ENCODE measurements around the gene SLC37A4. TPM values are rescaled to one million over a fixed set of nuclear protein-coding genes. Genes with fewer than 3 reads are reported as not detected.

SLC37A4 gene
- total and polyA plus RNA-seq, 2 of the 13 experiments (the other 11 are each of a cell fraction or from before 2014, with no cell fraction given), result 43.0 to 56.1 TPM

- ATAC-seq, result peak; percentile 11
- peaks cover 23% of the 10 kb centered on the region for H3K4me1 ChIP-seq (ENCODE audit: insufficient read depth, low read length)
- ChIA-PET CTCF (ENCODE audit: low intra/inter-chr PET ratio, low total read pairs) (no interaction called here), POLR2A (interaction anchor here (0.8 to 2.5 kb wide), 14 partner anchors 10 to 383 kb away, joined by 3 to 14 read pairs (median 4); partner anchors contain the start of genes CENATAC, DPAGT1, HINFP and RPS25)
- no peak for DNase-seq (ENCODE audit: low spot score)
- 0% methylated on average over 3 of the region's 48 CpGs for WGBS (ENCODE audit: low lambda C conversion rate)
- no peaks in the 10 kb centered on the region for H3K9me3 ChIP-seq (ENCODE audit: low read length)
- H3K79me2 ChIP-seq (ENCODE audit: insufficient read depth, low read length), result peaks cover 25% of the 10 kb centered on the region
- no peaks in the 10 kb centered on the region for H3K27me3 ChIP-seq (ENCODE audit: control insufficient read depth in 1 of 2, insufficient read depth in 2 of 2, low read length in 2 of 2)
- no TSS peak for BruUV-seq (replicated peaks)
- in situ Hi-C loops (cut with HindIII; ENCODE audit: extremely low pct_ligation_motif_present, low pct_unique_long_range_greater_than_20kb) (no loop called here), intact Hi-C loops (cut with micrococcal nuclease; ENCODE audit: unreplicated experiment) (loop anchor here (2.0 kb wide), 1 partner anchor 38 kb away; a partner anchor contains a TSS)
- FAIRE-seq, result no peak
- no peaks in the 10 kb centered on the region for H4K20me1 ChIP-seq (ENCODE audit: insufficient read depth, low read length)
- no peak overlapping the region for H2AFZ ChIP-seq (ENCODE audit: low read length)
- H3K27ac ChIP-seq (ENCODE audit: extremely low read length, insufficient read depth, low read length), result peak overlapping the region; percentile 88
- peaks cover 24 to 39% of the 10 kb centered on the region in 2 experiments for H3K36me3 ChIP-seq (replicated peaks in 1 of 2; ENCODE audit: control insufficient read depth in 1 of 2, insufficient read depth in 2 of 2, low read length in 2 of 2)
- peak overlapping the region; percentile 75 to 87 (median 82) for H3K4me3 ChIP-seq (replicated peaks in 1 of 3; ENCODE audit: insufficient read depth in 1 of 3, low read depth in 2 of 3, low read length in 3 of 3)
- H3K4me2 ChIP-seq (ENCODE audit: low read depth, low read length), result peak overlapping the region; percentile 88
- H3K9ac ChIP-seq (ENCODE audit: insufficient read depth, low read depth, low read length), result peak overlapping the region; percentile 99
- TF ChIP-seq ZZZ3 (CRISPR knock-in tag; IDR thresholded peaks at IDR 0.05; ENCODE audit: borderline replicate concordance) (no peak), MIER3 (CRISPR knock-in tag; IDR thresholded peaks at IDR 0.05; ENCODE audit: borderline replicate concordance) (no peak), HNF4G (IDR thresholded peaks at IDR 0.05; ENCODE audit: borderline replicate concordance, low read depth, low read length) (no peak), HNF4G (CRISPR knock-in tag; IDR thresholded peaks at IDR 0.05; ENCODE audit: borderline replicate concordance, low read depth) (0 out of 2 replicates have a peak, but pooled peaks have one; percentile 41), MEIS2 (CRISPR knock-in tag; IDR thresholded peaks at IDR 0.05) (peak; percentile 55; the same call in 1 of the 2 replicates), HMGA1 (CRISPR knock-in tag; conservative IDR thresholded peaks at IDR 0.05) (no peak), ZNF891 (CRISPR knock-in tag; IDR thresholded peaks at IDR 0.05) (peak; percentile 34; the same call in 1 of the 2 replicates), ZNF839 (CRISPR knock-in tag; IDR thresholded peaks at IDR 0.05; ENCODE audit: borderline replicate concordance) (0 out of 2 replicates have a peak, but pooled peaks have one; percentile 80), FOXP4 (CRISPR knock-in tag; IDR thresholded peaks at IDR 0.05) (0 out of 2 replicates have a peak, but pooled peaks have one; percentile 24), NFKB2 (CRISPR knock-in tag; IDR thresholded peaks at IDR 0.05; ENCODE audit: borderline replicate concordance) (0 out of 2 replicates have a peak, but pooled peaks have one; percentile 24), HNRNPK (IDR thresholded peaks at IDR 0.05; ENCODE audit: low read depth, low read length, poor library complexity, severe bottlenecking) (peak; percentile 75), ARNT (IDR thresholded peaks at IDR 0.05) (no peak), JUND (CRISPR knock-in tag; IDR thresholded peaks at IDR 0.05) (0 out of 2 replicates have a peak, but pooled peaks have one; percentile 13), TGIF2 (CRISPR knock-in tag; IDR thresholded peaks at IDR 0.05) (0 out of 2 replicates have a peak, but pooled peaks have one; percentile 36), ISX (CRISPR knock-in tag; conservative IDR thresholded peaks at IDR 0.05) (no peak), ZSCAN20 (CRISPR knock-in tag; IDR thresholded peaks at IDR 0.05; ENCODE audit: borderline replicate concordance) (peak; percentile 31; the same call in 1 of the 2 replicates), MATR3 (CRISPR knock-in tag; IDR thresholded peaks at IDR 0.05) (no peak), ZNF317 (CRISPR knock-in tag; IDR thresholded peaks at IDR 0.05) (0 out of 2 replicates have a peak, but pooled peaks have one; percentile 28), ARHGAP35 (CRISPR knock-in tag; IDR thresholded peaks at IDR 0.05; ENCODE audit: borderline replicate concordance) (0 out of 2 replicates have a peak, but pooled peaks have one; percentile 36), ZNF446 (CRISPR knock-in tag; IDR thresholded peaks at IDR 0.05) (peak; percentile 46)
- TF ChIP-seq, protein P1, sequence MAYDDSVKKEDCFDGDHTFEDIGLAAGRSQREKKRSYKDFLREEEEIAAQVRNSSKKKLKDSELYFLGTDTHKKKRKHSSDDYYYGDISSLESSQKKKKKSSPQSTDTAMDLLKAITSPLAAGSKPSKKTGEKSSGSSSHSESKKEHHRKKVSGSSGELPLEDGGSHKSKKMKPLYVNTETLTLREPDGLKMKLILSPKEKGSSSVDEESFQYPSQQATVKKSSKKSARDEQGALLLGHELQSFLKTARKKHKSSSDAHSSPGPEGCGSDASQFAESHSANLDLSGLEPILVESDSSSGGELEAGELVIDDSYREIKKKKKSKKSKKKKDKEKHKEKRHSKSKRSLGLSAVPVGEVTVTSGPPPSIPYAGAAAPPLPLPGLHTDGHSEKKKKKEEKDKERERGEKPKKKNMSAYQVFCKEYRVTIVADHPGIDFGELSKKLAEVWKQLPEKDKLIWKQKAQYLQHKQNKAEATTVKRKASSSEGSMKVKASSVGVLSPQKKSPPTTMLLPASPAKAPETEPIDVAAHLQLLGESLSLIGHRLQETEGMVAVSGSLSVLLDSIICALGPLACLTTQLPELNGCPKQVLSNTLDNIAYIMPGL (CRISPR knock-in tag; IDR thresholded peaks at IDR 0.05; ENCODE audit: borderline replicate concordance in 1 of 2, low read depth in 1 of 2), result 0 out of 4 replicates have a peak, but pooled peaks of 1 of the 2 experiments have one; percentile 12
These were observed 25.8 kb upstream of the SLC37A4 start for GRCh38 chr11:119056421-119056999.

Data from HepG2 (cell line).